RWPE2 (cell line): ENCODE measurements around the gene SIGLEC9.

Experiments
- ATAC-seq: fragments of 200-7000 bp; cut with Tn5 transposase; 3 replicates; pipeline ENCODE4 v1.9.1; 2021; ENCODE audit warnings: low read depth
- DNase-seq: peaks from one replicate; pipeline ENCODE4 v3.0.0-alpha.2; 2020; ENCODE audit warnings: low spot score
- H3K27ac ChIP-seq: fragments of 450-650 bp; 2 replicates; pipeline ENCODE4 v1.5.1; 2017; ENCODE audit warnings: mild to moderate bottlenecking; ENCODE audit not compliant: poor library complexity, severe bottlenecking
- H3K27me3 ChIP-seq: fragments of 250-450 bp; sonication (Bioruptor Pico); 2 replicates; pipeline ENCODE4 v1.5.1; 2021; ENCODE audit warnings: mild to moderate bottlenecking, moderate library complexity; ENCODE audit not compliant: insufficient read depth, poor library complexity, severe bottlenecking
- H3K36me3 ChIP-seq: fragments of 250-450 bp; sonication (Bioruptor Pico); 2 replicates; pipeline ENCODE4 v1.5.1; 2020; ENCODE audit warnings: low read depth, mild to moderate bottlenecking, moderate library complexity
- H3K4me1 ChIP-seq: fragments of 250-450 bp; sonication (Bioruptor Pico); 2 replicates; pipeline ENCODE4 v1.5.1; 2021; ENCODE audit warnings: mild to moderate bottlenecking, moderate library complexity; ENCODE audit not compliant: insufficient read depth, poor library complexity, severe bottlenecking
- H3K4me3 ChIP-seq: fragments of 250-450 bp; sonication (Bioruptor Pico); 2 replicates; pipeline ENCODE4 v1.5.1; 2021; ENCODE audit warnings: mild to moderate bottlenecking, moderate library complexity; ENCODE audit not compliant: severe bottlenecking
- H3K9me3 ChIP-seq: fragments of 250-450 bp; sonication (Bioruptor Pico); 2 replicates; pipeline ENCODE4 v1.5.1; 2021; ENCODE audit warnings: mild to moderate bottlenecking, moderate library complexity; ENCODE audit not compliant: severe bottlenecking
- CTCF ChIP-seq: fragments of 450-650 bp; IDR thresholded peaks from one replicate; pipeline ENCODE4 v1.5.1; 2017; ENCODE audit warnings: mild to moderate bottlenecking, moderate library complexity; ENCODE audit not compliant: poor library complexity, severe bottlenecking

SIGLEC9 gene

GRCh38 chr19:51100601-51101000, 24.1 kb upstream of the SIGLEC9 start:
- no peak for ATAC-seq
- Histone ChIP-seq H3K9me3 (no peaks in the 10 kb centered on the region), H3K27me3 (no peaks in the 10 kb centered on the region), H3K36me3 (peaks cover 30% of the 10 kb centered on the region), H3K27ac (no peak overlapping the region), H3K4me3 (no peak overlapping the region), H3K4me1 (peaks cover 7% of the 10 kb centered on the region)
- no peak for TF ChIP-seq CTCF
- no peak for DNase-seq

GRCh38 chr19:51101171-51101865, 23.4 kb upstream of the SIGLEC9 start:
- no peak for DNase-seq
- peaks cover 30% of the 10 kb centered on the region for H3K36me3 ChIP-seq
- H3K9me3 ChIP-seq, result no peaks in the 10 kb centered on the region
- H3K4me1 ChIP-seq, result peaks cover 7% of the 10 kb centered on the region
- TF ChIP-seq CTCF, result no peak
- ATAC-seq, result no peak
- H3K27ac ChIP-seq, result no peak overlapping the region
- H3K4me3 ChIP-seq, result no peak overlapping the region
- no peaks in the 10 kb centered on the region for H3K27me3 ChIP-seq

GRCh38 chr19:51102991-51103390, 21.7 kb upstream of the SIGLEC9 start:
- DNase-seq (no peak), ATAC-seq (no peak)
- TF ChIP-seq CTCF, result no peak
- peaks cover 34% of the 10 kb centered on the region for H3K36me3 ChIP-seq
- no peaks in the 10 kb centered on the region for H3K9me3 ChIP-seq
- no peak overlapping the region for H3K27ac ChIP-seq
- no peaks in the 10 kb centered on the region for H3K4me1 ChIP-seq
- H3K4me3 ChIP-seq, result no peak overlapping the region
- no peaks in the 10 kb centered on the region for H3K27me3 ChIP-seq

GRCh38 chr19:51103926-51104341, 20.8 kb upstream of the SIGLEC9 start:
- Histone ChIP-seq H3K27ac (no peak overlapping the region), H3K4me3 (no peak overlapping the region), H3K27me3 (no peaks in the 10 kb centered on the region), H3K9me3 (no peaks in the 10 kb centered on the region), H3K4me1 (no peaks in the 10 kb centered on the region), H3K36me3 (peaks cover 34% of the 10 kb centered on the region)
- ATAC-seq (no peak), DNase-seq (no peak)
- no peak for TF ChIP-seq CTCF

- H3K4me1 ChIP-seq, result no peaks in the 10 kb centered on the region
- no peak for DNase-seq
- H3K9me3 ChIP-seq, result no peaks in the 10 kb centered on the region
- ATAC-seq, result no peak; the same call in 2 of the 3 replicates
- no peak for TF ChIP-seq CTCF
- peaks cover 17% of the 10 kb centered on the region for H3K36me3 ChIP-seq
- H3K27ac ChIP-seq, result peak overlapping the region; percentile 44
- peak overlapping the region; percentile 68 for H3K4me3 ChIP-seq
- H3K27me3 ChIP-seq, result no peaks in the 10 kb centered on the region
These were observed 17.2 kb upstream of the SIGLEC9 start for GRCh38 chr19:51107406-51108065.
